ENCODE data around the gene RSPRY1.
"Not testable (repeated sequence)": the region's sequence is repeated elsewhere in the genome, so short reads cannot be mapped to it uniquely, and the experiment has no call there.

RSPRY1 gene

GRCh38 chr16:57196286-57196685 lies 10.2 kb downstream of the RSPRY1 start:
- in situ Hi-C loops (cut with HindIII; ENCODE audit: low pct_unique_long_range_greater_than_20kb, low sequenced_read_pairs) = no loop called here
- TF ChIP-seq JUND (IDR thresholded peaks at IDR 0.05; ENCODE audit: low read depth) = no peak
- DNase-seq (ENCODE audit: low read depth in 1 of 2, low spot score in 1 of 2) = no peak

GRCh38 chr16:57196753-57197152 lies 10.6 kb downstream of the RSPRY1 start:
- in situ Hi-C loops (cut with HindIII; ENCODE audit: low pct_unique_long_range_greater_than_20kb, low sequenced_read_pairs) = no loop called here
- no peak for TF ChIP-seq JUND (IDR thresholded peaks at IDR 0.05; ENCODE audit: low read depth)
- no peak for DNase-seq (ENCODE audit: low read depth in 1 of 2, low spot score in 1 of 2)

GRCh38 chr16:57200321-57200720 lies 14.2 kb downstream of the RSPRY1 start:
- in situ Hi-C loops (cut with HindIII; ENCODE audit: low pct_unique_long_range_greater_than_20kb, low sequenced_read_pairs) = not testable (repeated sequence)

GRCh38 chr16:57200926-57201325 lies 14.8 kb downstream of the RSPRY1 start:
- DNase-seq (ENCODE audit: low read depth in 1 of 2, low spot score in 1 of 2); in situ Hi-C loops (cut with HindIII; ENCODE audit: low pct_unique_long_range_greater_than_20kb, low sequenced_read_pairs): not testable (repeated sequence)

More at GRCh38 chr16:57200321-57200720, 14.2 kb downstream of the RSPRY1 start:
- DNase-seq (ENCODE audit: low read depth in 1 of 2, low spot score in 1 of 2) = not testable (repeated sequence)

GRCh38 chr16:57202095-57202886 lies 16.2 kb downstream of the RSPRY1 start:
- TF ChIP-seq JUND (IDR thresholded peaks at IDR 0.05; ENCODE audit: low read depth) = no peak
- in situ Hi-C loops (cut with HindIII; ENCODE audit: low pct_unique_long_range_greater_than_20kb, low sequenced_read_pairs) = no loop called here
- DNase-seq (ENCODE audit: low read depth in 1 of 2, low spot score in 1 of 2) = no peak

GRCh38 chr16:57203451-57203850 lies 17.3 kb downstream of the RSPRY1 start:
- no peak for DNase-seq (ENCODE audit: low read depth in 1 of 2, low spot score in 1 of 2)
- in situ Hi-C loops (cut with HindIII; ENCODE audit: low pct_unique_long_range_greater_than_20kb, low sequenced_read_pairs) = no loop called here
- no peak for TF ChIP-seq JUND (IDR thresholded peaks at IDR 0.05; ENCODE audit: low read depth)

- no peak for DNase-seq (ENCODE audit: low read depth in 1 of 2, low spot score in 1 of 2)
- no peak for TF ChIP-seq JUND (IDR thresholded peaks at IDR 0.05; ENCODE audit: low read depth)
- in situ Hi-C loops (cut with HindIII; ENCODE audit: low pct_unique_long_range_greater_than_20kb, low sequenced_read_pairs) = no loop called here
Measured at GRCh38 chr16:57204675-57205074, 18.5 kb downstream of the RSPRY1 start.

GRCh38 chr16:57208926-57209325 lies 22.8 kb downstream of the RSPRY1 start:
- DNase-seq (ENCODE audit: low read depth in 1 of 2, low spot score in 1 of 2) = no peak
- in situ Hi-C loops (cut with HindIII; ENCODE audit: low pct_unique_long_range_greater_than_20kb, low sequenced_read_pairs) = no loop called here
- TF ChIP-seq JUND (IDR thresholded peaks at IDR 0.05; ENCODE audit: low read depth) = no peak

GRCh38 chr16:57209780-57210179 lies 23.7 kb downstream of the RSPRY1 start:
- DNase-seq (ENCODE audit: low read depth in 1 of 2, low spot score in 1 of 2) = no peak
- TF ChIP-seq JUND (IDR thresholded peaks at IDR 0.05; ENCODE audit: low read depth) = no peak
- in situ Hi-C loops (cut with HindIII; ENCODE audit: low pct_unique_long_range_greater_than_20kb, low sequenced_read_pairs) = no loop called here

- no peak for TF ChIP-seq JUND (IDR thresholded peaks at IDR 0.05; ENCODE audit: low read depth)
- in situ Hi-C loops (cut with HindIII; ENCODE audit: low pct_unique_long_range_greater_than_20kb, low sequenced_read_pairs) = no loop called here
Measured at GRCh38 chr16:57213462-57213861, 27.3 kb downstream of the RSPRY1 start.

GRCh38 chr16:57216968-57217367 lies 30.8 kb downstream of the RSPRY1 start:
- no peak for DNase-seq (ENCODE audit: low read depth in 1 of 2, low spot score in 1 of 2)
- in situ Hi-C loops (cut with HindIII; ENCODE audit: low pct_unique_long_range_greater_than_20kb, low sequenced_read_pairs) = no loop called here
- TF ChIP-seq JUND (IDR thresholded peaks at IDR 0.05; ENCODE audit: low read depth) = no peak

More at GRCh38 chr16:57213462-57213861, 27.3 kb downstream of the RSPRY1 start:
- no peak for DNase-seq (ENCODE audit: low read depth in 1 of 2, low spot score in 1 of 2)

- in situ Hi-C loops (cut with HindIII; ENCODE audit: low pct_unique_long_range_greater_than_20kb, low sequenced_read_pairs) = no loop called here
- no peak for TF ChIP-seq JUND (IDR thresholded peaks at IDR 0.05; ENCODE audit: low read depth)
- no peak for DNase-seq (ENCODE audit: low read depth in 1 of 2, low spot score in 1 of 2)
Measured at GRCh38 chr16:57223057-57223456, 36.9 kb downstream of the RSPRY1 start.

GRCh38 chr16:57224651-57225335 lies 38.7 kb downstream of the RSPRY1 start:
- no peak for TF ChIP-seq JUND (IDR thresholded peaks at IDR 0.05; ENCODE audit: low read depth)

More at GRCh38 chr16:57224651-57225335, 38.7 kb downstream of the RSPRY1 start:
- in situ Hi-C loops (cut with HindIII; ENCODE audit: low pct_unique_long_range_greater_than_20kb, low sequenced_read_pairs) = no loop called here
- DNase-seq (ENCODE audit: low read depth in 1 of 2, low spot score in 1 of 2) = no peak
